Sigmoid colon (tissue), 4 donors: ENCODE measurements around the gene COL2A1.

Experiments used
- POLR2A ChIP-seq, 2 donors: fragments of 450-650 bp; IDR thresholded peaks; one replicate each; pipeline ENCODE4 v1.6.1; 2016; ENCODE audit warnings: antibody characterized with exemption in 2 of 2, mild to moderate bottlenecking in 2 of 2, moderate library complexity in 2 of 2
- POLR2AphosphoS5 ChIP-seq, 4 donors: sonication (generic); formaldehyde crosslinking; IDR thresholded peaks; one replicate each; pipeline ENCODE4 v1.6.1; 2017; ENCODE audit warnings: antibody characterized with exemption in 4 of 4
- TF ChIP-seq, protein P1 (sequence below), 4 experiments: fragments of 450-650 bp in 3 of 4; fragments of 200-600 bp in 1 of 4; IDR thresholded peaks; one replicate each; pipeline ENCODE4 v1.5.1; 2016 to 2019; ENCODE audit warnings: antibody characterized with exemption in 4 of 4, mild to moderate bottlenecking in 3 of 4, moderate library complexity in 2 of 4

DNA sequence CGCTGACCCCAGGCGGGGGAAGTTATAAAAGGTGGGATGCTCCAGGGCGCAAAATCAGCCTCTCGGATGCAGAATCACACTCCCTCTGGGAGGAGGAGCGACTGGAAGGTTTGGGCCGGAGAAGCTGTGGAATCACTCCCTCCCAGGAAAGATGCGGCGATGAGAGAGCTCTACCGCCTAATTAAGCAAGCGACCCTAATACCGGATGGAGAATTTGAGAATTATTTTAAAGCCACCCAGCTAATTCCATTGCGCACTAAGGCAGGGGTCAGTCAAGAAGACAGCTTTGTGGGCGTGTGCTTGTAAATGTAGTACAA is 1.9 kb downstream of the COL2A1 start:
- TF ChIP-seq POLR2A (IDR thresholded peaks at IDR 0.05) (no peak), POLR2AphosphoS5 (IDR thresholded peaks at IDR 0.05) (no peak)
- TF ChIP-seq, protein P1, sequence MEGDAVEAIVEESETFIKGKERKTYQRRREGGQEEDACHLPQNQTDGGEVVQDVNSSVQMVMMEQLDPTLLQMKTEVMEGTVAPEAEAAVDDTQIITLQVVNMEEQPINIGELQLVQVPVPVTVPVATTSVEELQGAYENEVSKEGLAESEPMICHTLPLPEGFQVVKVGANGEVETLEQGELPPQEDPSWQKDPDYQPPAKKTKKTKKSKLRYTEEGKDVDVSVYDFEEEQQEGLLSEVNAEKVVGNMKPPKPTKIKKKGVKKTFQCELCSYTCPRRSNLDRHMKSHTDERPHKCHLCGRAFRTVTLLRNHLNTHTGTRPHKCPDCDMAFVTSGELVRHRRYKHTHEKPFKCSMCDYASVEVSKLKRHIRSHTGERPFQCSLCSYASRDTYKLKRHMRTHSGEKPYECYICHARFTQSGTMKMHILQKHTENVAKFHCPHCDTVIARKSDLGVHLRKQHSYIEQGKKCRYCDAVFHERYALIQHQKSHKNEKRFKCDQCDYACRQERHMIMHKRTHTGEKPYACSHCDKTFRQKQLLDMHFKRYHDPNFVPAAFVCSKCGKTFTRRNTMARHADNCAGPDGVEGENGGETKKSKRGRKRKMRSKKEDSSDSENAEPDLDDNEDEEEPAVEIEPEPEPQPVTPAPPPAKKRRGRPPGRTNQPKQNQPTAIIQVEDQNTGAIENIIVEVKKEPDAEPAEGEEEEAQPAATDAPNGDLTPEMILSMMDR (IDR thresholded peaks at IDR 0.05), result no peak
